Rectal smooth muscle tissue (tissue), 1 donor: ENCODE results near the gene CRIP1.

Source experiments
- H3K27ac ChIP-seq: one replicate; pipeline ENCODE4 v1.7.0; 2013; ENCODE audit warnings: low read depth, low read length, inconsistent platforms
- H3K27me3 ChIP-seq: one replicate; pipeline ENCODE4 v1.7.0; 2013; ENCODE audit warnings: low read length; ENCODE audit not compliant: control insufficient read depth, insufficient read depth
- H3K36me3 ChIP-seq: one replicate; pipeline ENCODE4 v1.7.0; 2013; ENCODE audit warnings: low read length; ENCODE audit not compliant: control insufficient read depth, insufficient read depth
- H3K4me1 ChIP-seq: one replicate; pipeline ENCODE4 v1.7.0; 2013; ENCODE audit warnings: low read length; ENCODE audit not compliant: control insufficient read depth, insufficient read depth
- H3K4me3 ChIP-seq: one replicate; pipeline ENCODE4 v1.7.0; 2013; ENCODE audit warnings: low read length
- H3K9ac ChIP-seq: one replicate; pipeline ENCODE4 v1.7.0; 2013; ENCODE audit warnings: low read length

CRIP1 gene

GRCh38 chr14:105455766-105456660 is 30.7 kb upstream of the CRIP1 start:
- H3K4me1 ChIP-seq: no peaks in the 10 kb centered on the region
- H3K36me3 ChIP-seq: peaks cover 12% of the 10 kb centered on the region
- H3K4me3 ChIP-seq: no peak overlapping the region
- H3K27ac ChIP-seq: no peak overlapping the region
- no peaks in the 10 kb centered on the region for H3K27me3 ChIP-seq
- no peak overlapping the region for H3K9ac ChIP-seq

- Histone ChIP-seq H3K9ac (no peak overlapping the region), H3K27me3 (no peaks in the 10 kb centered on the region), H3K36me3 (peaks cover 12% of the 10 kb centered on the region), H3K27ac (no peak overlapping the region), H3K4me3 (no peak overlapping the region), H3K4me1 (no peaks in the 10 kb centered on the region)
Measured at GRCh38 chr14:105456736-105457617, 29.7 kb upstream of the CRIP1 start.

GRCh38 chr14:105458010-105458409 is 28.7 kb upstream of the CRIP1 start:
- peaks cover 9% of the 10 kb centered on the region for H3K36me3 ChIP-seq

GRCh38 chr14:105458571-105458970 is 28.1 kb upstream of the CRIP1 start:
- no peak overlapping the region for H3K4me3 ChIP-seq
- no peak overlapping the region for H3K9ac ChIP-seq
- no peaks in the 10 kb centered on the region for H3K4me1 ChIP-seq
- H3K27ac ChIP-seq: no peak overlapping the region
- H3K27me3 ChIP-seq: no peaks in the 10 kb centered on the region
- H3K36me3 ChIP-seq: peaks cover 14% of the 10 kb centered on the region

More at GRCh38 chr14:105458010-105458409, 28.7 kb upstream of the CRIP1 start:
- Histone ChIP-seq H3K27ac (no peak overlapping the region), H3K4me1 (no peaks in the 10 kb centered on the region), H3K9ac (no peak overlapping the region), H3K27me3 (no peaks in the 10 kb centered on the region), H3K4me3 (no peak overlapping the region)

- H3K4me1 ChIP-seq: no peaks in the 10 kb centered on the region
- H3K36me3 ChIP-seq: peaks cover 14% of the 10 kb centered on the region
- H3K9ac ChIP-seq: no peak overlapping the region
- H3K27me3 ChIP-seq: no peaks in the 10 kb centered on the region
- H3K27ac ChIP-seq: no peak overlapping the region
- H3K4me3 ChIP-seq: no peak overlapping the region
Measured at GRCh38 chr14:105460116-105460515, 26.6 kb upstream of the CRIP1 start.

GRCh38 chr14:105460616-105461015 is 26.1 kb upstream of the CRIP1 start:
- no peaks in the 10 kb centered on the region for H3K4me1 ChIP-seq
- H3K27me3 ChIP-seq: no peaks in the 10 kb centered on the region
- peaks cover 14% of the 10 kb centered on the region for H3K36me3 ChIP-seq
- no peak overlapping the region for H3K4me3 ChIP-seq
- H3K27ac ChIP-seq: no peak overlapping the region
- no peak overlapping the region for H3K9ac ChIP-seq

- Histone ChIP-seq H3K36me3 (peaks cover 10% of the 10 kb centered on the region), H3K27ac (no peak overlapping the region), H3K4me1 (no peaks in the 10 kb centered on the region), H3K4me3 (no peak overlapping the region), H3K27me3 (no peaks in the 10 kb centered on the region), H3K9ac (no peak overlapping the region)
Measured at GRCh38 chr14:105461903-105462302, 24.8 kb upstream of the CRIP1 start.

GRCh38 chr14:105464501-105464900 is 22.2 kb upstream of the CRIP1 start:
- H3K4me1 ChIP-seq: no peaks in the 10 kb centered on the region
- H3K27ac ChIP-seq: no peak overlapping the region
- peaks cover 13% of the 10 kb centered on the region for H3K36me3 ChIP-seq

GRCh38 chr14:105465209-105466031 is 21.3 kb upstream of the CRIP1 start:
- Histone ChIP-seq H3K27ac (no peak overlapping the region), H3K27me3 (no peaks in the 10 kb centered on the region), H3K4me1 (no peaks in the 10 kb centered on the region), H3K9ac (no peak overlapping the region), H3K36me3 (peaks cover 13% of the 10 kb centered on the region), H3K4me3 (no peak overlapping the region)

More at GRCh38 chr14:105464501-105464900, 22.2 kb upstream of the CRIP1 start:
- H3K9ac ChIP-seq: no peak overlapping the region
- no peaks in the 10 kb centered on the region for H3K27me3 ChIP-seq
- no peak overlapping the region for H3K4me3 ChIP-seq

GRCh38 chr14:105466531-105467248 is 20.0 kb upstream of the CRIP1 start:
- H3K36me3 ChIP-seq: peaks cover 9% of the 10 kb centered on the region
- H3K4me3 ChIP-seq: no peak overlapping the region
- no peaks in the 10 kb centered on the region for H3K27me3 ChIP-seq
- H3K9ac ChIP-seq: no peak overlapping the region
- H3K4me1 ChIP-seq: no peaks in the 10 kb centered on the region
- no peak overlapping the region for H3K27ac ChIP-seq

- Histone ChIP-seq H3K9ac (no peak overlapping the region), H3K36me3 (peaks cover 9% of the 10 kb centered on the region), H3K4me1 (no peaks in the 10 kb centered on the region), H3K4me3 (no peak overlapping the region), H3K27me3 (no peaks in the 10 kb centered on the region), H3K27ac (no peak overlapping the region)
Measured at GRCh38 chr14:105467249-105467941, 19.3 kb upstream of the CRIP1 start.
